Fibroblast of peridontal ligament (primary cell): ENCODE measurements around the gene SPACA6.

Experiments used
- DNase-seq: peaks from one replicate; pipeline ENCODE4 v3.0.0-alpha.2; 2010; ENCODE audit errors: extremely low read depth

Gene SPACA6

GRCh38 chr19:51688671-51689571 is 4.2 kb upstream of the SPACA6 start:
- DNase-seq = peak; percentile 95

DNA sequence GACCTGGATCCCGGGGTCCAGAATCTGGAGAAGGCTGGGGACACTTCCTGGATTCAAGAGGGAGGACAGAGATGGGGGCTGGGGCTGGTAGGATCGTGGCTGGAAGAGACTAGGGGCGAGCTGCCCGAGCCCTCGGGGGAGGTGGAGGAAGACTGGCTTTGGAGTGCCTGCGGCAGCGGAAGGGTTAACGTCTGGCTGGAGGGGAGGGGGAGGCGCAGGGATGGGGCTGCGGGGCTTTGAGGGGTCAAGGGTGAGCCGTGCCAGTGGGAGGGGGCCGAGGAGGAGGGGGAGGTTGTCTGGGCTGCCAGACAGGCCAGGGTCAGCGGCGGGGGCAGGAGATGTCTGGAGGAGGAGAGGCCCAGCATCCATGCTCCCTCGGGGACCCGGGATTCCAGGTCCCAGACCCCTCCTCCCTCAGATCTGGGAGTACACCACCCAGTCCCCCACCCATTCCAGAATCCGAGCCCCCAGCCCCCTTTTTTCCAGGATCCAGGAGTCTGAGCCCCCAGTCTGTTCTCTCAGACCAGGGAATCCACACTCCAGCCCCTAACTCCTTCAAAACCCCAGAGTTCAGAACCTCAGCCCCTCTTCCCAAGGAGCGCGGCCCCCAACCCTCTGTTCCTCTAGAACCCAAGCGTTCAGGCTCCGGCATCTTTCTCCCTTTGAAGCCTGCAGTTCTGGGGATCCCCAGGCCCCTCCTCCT is 3.2 kb upstream of the SPACA6 start:
- no peak for DNase-seq

DNA sequence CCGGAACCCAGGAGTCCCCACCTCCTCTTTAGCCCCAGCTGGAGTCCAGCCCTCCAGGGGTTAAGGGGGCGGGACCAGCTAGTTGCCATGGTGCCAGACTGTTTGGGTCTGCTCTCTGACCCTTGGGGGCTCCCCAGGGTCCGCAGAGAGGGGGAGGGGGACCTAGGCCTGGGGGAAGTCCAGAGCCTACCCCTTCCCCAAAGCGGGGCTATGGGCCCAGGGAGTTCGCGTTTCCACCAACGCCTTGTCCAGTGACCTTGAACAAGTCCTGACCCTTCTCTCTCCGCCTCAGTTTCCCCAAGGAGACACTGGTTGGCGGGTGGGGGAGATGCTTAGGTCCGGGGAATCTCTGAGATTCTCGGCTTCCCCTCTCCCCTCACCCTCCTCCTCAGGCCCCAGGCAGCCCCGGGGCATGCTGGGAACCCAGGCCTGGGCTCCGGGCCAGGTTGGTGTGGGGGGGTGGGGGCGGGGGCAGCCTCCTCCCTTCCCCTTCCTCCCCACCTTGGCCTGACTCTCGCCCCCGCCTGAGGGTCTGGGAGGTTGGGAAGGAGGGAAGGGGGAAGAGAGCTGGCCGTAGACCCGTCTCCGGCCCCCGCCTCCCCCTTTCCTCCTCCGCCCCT is 2.6 kb upstream of the SPACA6 start:
- peak; percentile 60 for DNase-seq

DNA sequence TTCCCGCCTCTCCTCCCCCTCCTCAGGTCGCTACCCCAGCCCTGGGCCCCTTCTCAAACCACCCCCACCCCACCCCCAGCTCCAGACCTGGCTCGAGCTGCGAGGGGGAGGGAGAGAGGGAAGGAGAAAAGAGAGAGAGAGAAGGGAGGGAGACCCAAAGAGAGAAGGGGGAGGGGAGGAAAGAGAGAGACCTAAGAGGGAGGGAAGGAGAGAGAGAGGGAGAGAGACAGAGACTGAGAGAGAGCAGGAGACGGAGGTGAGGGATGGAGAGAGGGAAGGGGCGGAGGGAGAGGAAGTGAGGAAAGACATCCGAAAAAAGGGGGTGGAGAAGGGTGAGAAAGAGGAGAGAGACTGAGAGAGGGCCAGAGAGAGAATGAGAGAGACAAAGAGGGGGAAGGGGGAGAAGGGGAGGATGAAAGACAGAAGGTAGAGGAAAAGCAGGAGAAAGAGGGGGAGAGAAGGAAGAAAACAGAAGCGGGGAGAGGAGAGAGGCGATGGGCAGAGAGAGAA is 2.0 kb upstream of the SPACA6 start:
- DNase-seq = peak; percentile 49

DNA sequence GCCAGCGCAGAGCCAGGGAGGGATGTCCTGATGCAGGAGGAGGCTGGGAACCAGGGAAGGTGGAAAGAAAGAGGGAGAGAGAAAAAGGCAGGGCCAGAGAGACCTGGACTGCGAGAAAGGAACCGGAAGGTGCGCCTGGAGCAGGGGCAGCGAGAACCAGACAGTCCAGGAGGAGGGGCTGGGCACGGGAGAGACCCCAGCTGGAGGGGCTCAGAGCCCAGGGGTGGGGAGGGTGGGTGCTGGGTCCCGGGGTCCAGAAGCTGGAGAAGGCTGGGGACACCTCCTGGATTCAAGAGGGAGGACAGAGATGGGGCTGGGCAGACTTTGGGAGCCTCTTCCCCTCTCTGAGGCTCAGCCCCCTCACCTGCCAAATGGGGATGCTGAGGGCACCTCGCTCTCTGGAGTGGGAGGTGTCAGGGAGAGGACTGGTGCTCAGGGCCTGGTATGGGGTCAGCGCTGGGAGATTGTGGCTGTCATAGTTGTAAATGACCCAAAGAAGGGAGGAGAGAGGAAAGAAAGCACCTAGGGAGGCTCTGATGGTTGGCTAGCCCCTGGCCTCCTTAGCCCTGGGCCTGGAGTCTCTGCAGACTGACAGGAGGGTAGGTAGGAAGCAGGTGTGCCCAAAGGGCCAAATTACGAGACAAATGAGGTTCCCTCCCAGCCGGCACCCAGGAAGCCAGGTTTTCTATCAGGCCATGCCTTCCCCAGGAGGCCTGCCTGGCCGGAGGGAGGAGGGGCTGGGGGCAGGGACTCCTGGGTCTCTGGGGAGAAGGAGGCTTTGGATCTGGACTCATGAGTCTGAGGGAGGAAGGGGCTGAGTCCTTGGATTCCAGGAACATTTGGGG is 1.3 kb upstream of the SPACA6 start:
- DNase-seq = no peak

- no peak for DNase-seq
Measured at GRCh38 chr19:51692468-51692867, 662 bp upstream of the SPACA6 start.

DNA sequence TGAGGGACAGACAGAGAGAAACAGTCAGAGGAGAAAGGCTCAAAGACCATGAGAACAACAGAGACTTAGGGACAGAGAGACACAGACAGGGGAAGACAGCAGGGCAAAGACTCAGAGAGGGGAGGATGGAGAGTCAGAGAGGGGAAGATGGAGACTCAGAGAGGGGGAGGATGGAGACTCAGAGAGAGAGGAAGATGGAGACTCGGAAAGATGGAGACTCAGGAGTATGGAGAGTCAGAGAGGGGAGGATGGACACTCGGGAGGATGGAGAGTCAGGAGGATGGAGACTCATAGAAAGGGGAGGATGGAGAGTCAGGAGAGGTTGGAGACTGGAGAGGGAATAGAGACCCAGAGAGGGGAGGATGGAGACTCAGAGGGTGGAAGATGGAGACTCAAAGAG is 689 bp downstream of the SPACA6 start:
- no peak for DNase-seq

DNA sequence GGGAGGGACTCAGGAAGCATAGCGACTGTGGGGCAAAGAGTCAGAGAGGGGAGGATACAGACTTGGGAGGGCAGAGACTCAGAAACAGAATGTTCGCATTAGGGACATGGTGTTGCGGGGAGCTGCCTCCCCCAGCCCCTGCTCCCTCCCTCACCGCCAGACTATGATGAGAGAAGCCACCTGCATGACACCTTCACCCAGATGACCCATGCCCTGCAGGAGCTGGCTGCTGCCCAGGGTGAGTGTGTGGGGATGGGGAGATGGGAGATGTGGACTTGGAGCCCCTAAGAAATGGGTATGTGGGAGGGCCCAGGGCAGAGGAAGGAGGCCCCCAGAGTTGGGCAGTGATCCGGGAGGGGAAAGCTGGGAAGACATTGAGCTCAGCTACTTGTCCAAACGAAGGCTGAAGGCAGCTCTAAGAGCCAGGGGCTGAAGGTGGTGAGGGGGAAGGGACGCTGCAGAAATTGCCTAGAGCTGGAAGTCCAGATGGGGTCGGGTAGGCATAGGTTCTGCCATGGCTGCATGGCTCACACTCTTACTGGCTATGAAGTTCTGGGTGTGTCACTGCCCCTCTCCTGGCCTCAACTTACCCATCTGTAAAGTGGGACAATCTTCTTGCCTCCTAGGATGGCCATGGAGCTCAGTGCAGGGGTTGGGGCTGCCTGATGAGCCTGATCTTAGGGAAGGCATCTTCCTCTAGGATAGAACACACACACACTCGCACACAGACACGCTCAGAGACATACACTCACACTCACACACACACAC is 1.4 kb downstream of the SPACA6 start:
- DNase-seq = no peak

DNA sequence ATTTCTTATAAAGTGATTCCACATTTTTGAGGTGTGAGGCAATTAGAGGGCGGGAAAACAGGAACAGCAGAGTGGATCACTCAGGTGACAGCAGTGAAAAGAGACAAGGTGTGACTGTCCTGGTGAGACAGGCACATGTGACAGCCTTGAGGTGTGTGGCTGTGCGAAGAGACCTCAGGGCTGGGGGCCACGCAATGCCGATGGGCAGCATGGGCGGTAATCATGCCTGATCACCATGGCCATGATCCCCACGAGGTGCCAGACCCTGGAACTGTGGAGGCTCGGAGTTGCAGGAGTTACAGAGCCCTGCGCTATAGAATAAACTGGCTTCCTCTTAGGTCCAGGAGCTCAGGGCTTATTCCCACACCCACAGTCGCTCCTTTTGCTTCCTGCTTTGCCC is 2.0 kb downstream of the SPACA6 start:
- DNase-seq = no peak

DNA sequence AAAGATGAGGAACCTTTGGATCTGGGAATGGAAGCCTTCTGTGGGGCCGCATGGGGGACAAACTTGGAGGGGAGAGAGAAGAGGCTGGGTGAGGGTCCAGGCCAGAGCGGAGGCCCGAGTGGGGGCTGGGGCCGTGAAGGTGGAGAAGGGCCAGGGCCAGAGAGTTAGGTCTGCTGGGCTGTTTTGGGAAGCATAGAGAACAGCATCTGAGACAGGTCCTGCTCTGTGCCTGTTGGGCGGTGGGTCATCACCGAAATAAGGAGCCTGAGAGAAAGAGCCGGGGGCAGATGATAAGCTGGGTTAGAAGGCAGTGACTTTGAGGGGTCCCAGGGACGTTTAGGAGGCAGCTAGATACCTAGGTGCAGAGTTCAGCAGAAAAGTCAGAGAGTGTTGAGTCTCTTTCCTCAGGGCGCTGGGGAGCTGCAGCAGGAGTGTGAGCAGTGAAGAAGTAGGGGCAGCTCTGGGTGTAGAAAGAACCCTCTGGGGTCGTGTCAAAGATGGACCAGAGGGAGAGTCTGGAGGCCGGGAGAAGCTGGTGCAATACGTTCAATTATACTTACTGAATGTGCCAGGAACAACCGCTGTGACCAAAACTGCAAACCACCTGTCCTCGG is 2.7 kb downstream of the SPACA6 start:
- DNase-seq = no peak

GRCh38 chr19:51696606-51697005 is 3.5 kb downstream of the SPACA6 start:
- DNase-seq = no peak

- DNase-seq = no peak
Measured at GRCh38 chr19:51697169-51697776, 4.1 kb downstream of the SPACA6 start.

DNA sequence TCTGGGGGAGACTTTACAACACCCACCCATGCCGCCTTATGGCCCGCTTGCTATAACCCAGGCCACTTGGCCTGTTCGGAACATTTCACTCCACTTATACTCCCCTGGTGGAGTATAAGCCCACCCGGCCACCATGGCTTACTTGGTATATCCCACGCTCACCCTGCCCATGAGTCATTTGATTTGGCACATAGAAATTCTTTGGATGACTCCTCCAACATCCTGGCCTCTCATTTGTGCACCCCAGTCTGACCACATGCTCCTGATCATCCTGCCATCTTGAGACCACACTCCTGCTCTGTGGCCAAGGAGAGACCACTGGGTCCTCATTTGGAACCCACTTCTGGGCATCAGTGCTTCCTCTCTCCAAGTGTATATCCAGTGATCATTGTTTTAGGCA is 5.2 kb downstream of the SPACA6 start:
- no peak for DNase-seq

DNA sequence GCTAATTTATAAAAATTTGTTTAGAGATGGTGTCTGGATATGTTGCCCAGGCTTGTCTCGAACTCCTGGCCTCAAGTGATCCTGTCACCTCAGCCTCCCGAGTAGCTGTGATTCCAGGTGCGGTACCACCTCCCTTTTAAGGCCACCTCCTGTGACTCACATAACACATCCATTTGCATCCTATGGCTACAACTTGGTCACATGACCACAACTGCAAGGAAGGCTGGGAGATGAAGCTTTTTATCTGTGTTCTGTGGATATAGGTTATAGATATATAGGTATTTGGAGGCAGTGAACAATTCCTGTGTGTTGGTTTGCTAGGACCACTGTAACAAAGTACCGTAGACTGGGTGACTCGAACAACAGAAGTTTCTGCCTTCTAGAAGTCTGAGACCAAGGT is 6.0 kb downstream of the SPACA6 start:
- no peak for DNase-seq

- DNase-seq = no peak
Measured at GRCh38 chr19:51701468-51702100, 8.5 kb downstream of the SPACA6 start.

GRCh38 chr19:51702103-51702824 is 9.1 kb downstream of the SPACA6 start:
- DNase-seq = peak; percentile 52

GRCh38 chr19:51702825-51703574 is 9.9 kb downstream of the SPACA6 start:
- DNase-seq = no peak
